GM12891 (cell line): Measurements from ENCODE around the gene ANKRD44.

Source experiments
- POLR2A ChIP-seq: IDR thresholded peaks from 2 replicates; pipeline ENCODE4 v1.6.1; 2011; ENCODE audit warnings: low read depth, low read length, control low read depth
- POLR2AphosphoS5 ChIP-seq: IDR thresholded peaks from 2 replicates; pipeline ENCODE4 v1.6.1; 2011; ENCODE audit warnings: low read depth, low read length, control low read depth

- TF ChIP-seq POLR2A, result no peak
- TF ChIP-seq POLR2AphosphoS5, result no peak
These were observed 150.8 kb downstream of the ANKRD44 start for GRCh38 chr2:197159661-197160211.
